CD8-positive, alpha-beta memory T cell (primary cell): ENCODE measurements around the gene RING1. TPM values are rescaled to one million over a fixed set of nuclear protein-coding genes. Genes with fewer than 3 reads are reported as not detected.

ENCODE experiments used
- CTCF ChIA-PET: fragments of 350-600 bp; sonication (Branson Sonifier 250); formaldehyde crosslinking; loops from one replicate; lab custom pipeline; 2021; ENCODE audit warnings: antibody characterized with exemption; lab: Charles Lee
- POLR2A ChIA-PET: fragments of 350-600 bp; sonication (Branson Sonifier 250); formaldehyde crosslinking; loops from one replicate; lab custom pipeline; 2021; ENCODE audit warnings: antibody characterized with exemption; lab: Charles Lee
- DNase-seq, 5 donors: peaks; one replicate each; pipeline versions ENCODE4 v3.0.0 to v3.0.0-alpha.2; 2020 to 2022; ENCODE audit warnings: mixed read lengths in 1 of 5
- H3K27ac ChIP-seq: one replicate; pipeline ENCODE4 v1.7.0; 2013; ENCODE audit warnings: low read depth, mild to moderate bottlenecking, low read length, moderate library complexity
- H3K27me3 ChIP-seq: 2 replicates; pipeline ENCODE4 v1.7.0; 2013; ENCODE audit warnings: low read length, mild to moderate bottlenecking; ENCODE audit not compliant: insufficient read depth, poor library complexity, severe bottlenecking
- H3K36me3 ChIP-seq: 2 replicates; pipeline ENCODE4 v1.7.0; 2013; ENCODE audit warnings: mild to moderate bottlenecking, low read length, moderate library complexity; ENCODE audit not compliant: insufficient read depth
- H3K4me1 ChIP-seq: 2 replicates; pipeline ENCODE4 v1.7.0; 2013; ENCODE audit warnings: mild to moderate bottlenecking, low read length, moderate library complexity; ENCODE audit not compliant: insufficient read depth
- H3K4me3 ChIP-seq: 2 replicates; pipeline ENCODE4 v1.7.0; 2013; ENCODE audit warnings: mild to moderate bottlenecking, low read length
- H3K9me3 ChIP-seq: 2 replicates; pipeline ENCODE4 v1.7.0; 2013; ENCODE audit warnings: mild to moderate bottlenecking, low read length
- H3K27ac Mint-ChIP-seq, 8 donors: one replicate each; pipeline ENCODE4 v1.8.0; 2020 to 2021; ENCODE audit warnings: mixed read lengths in 8 of 8, mild to moderate bottlenecking in 6 of 8, inconsistent platforms in 3 of 8, moderate library complexity in 3 of 8
- H3K27me3 Mint-ChIP-seq, 2 donors: one replicate each; pipeline ENCODE4 v1.8.0; 2020 to 2021; ENCODE audit warnings: mixed read lengths in 2 of 2, mild to moderate bottlenecking in 1 of 2, moderate library complexity in 1 of 2
- H3K36me3 Mint-ChIP-seq, 3 donors: one replicate each; pipeline ENCODE4 v1.8.0; 2020 to 2021; ENCODE audit warnings: mixed read lengths in 3 of 3, inconsistent platforms in 1 of 3, mild to moderate bottlenecking in 1 of 3
- H3K4me1 Mint-ChIP-seq, 3 donors: one replicate each; pipeline ENCODE4 v1.8.0; 2020 to 2021; ENCODE audit warnings: mixed read lengths in 3 of 3, inconsistent platforms in 1 of 3, mild to moderate bottlenecking in 1 of 3
- H3K4me3 Mint-ChIP-seq, 7 donors: one replicate each; pipeline ENCODE4 v1.8.0; 2020 to 2021; ENCODE audit warnings: mixed read lengths in 7 of 7, mild to moderate bottlenecking in 6 of 7, moderate library complexity in 4 of 7, inconsistent platforms in 2 of 7
- H3K9me3 Mint-ChIP-seq, 5 donors: one replicate each; pipeline ENCODE4 v1.8.0; 2020 to 2022; ENCODE audit warnings: mixed read lengths in 5 of 5, mild to moderate bottlenecking in 3 of 5, moderate library complexity in 2 of 5, inconsistent platforms in 1 of 5
- polyA plus RNA-seq: library from polyadenylated mRNA; unstranded; fragments of 300-500 nt; fragmentation: Illumina TruSeq; gene quantifications from one replicate; pipeline ENCODE4 v1.2.3, GENCODE V29; 2021
- total RNA-seq, 2 experiments: library from RNA; stranded (reverse); gene quantifications; one replicate each; pipeline ENCODE4 v1.2.3, GENCODE V29; 2021

RING1 gene
- total and polyA plus RNA-seq, 3 experiments from 2014 or later, result 10.1 to 47.0 (median 43.1) TPM

DNA sequence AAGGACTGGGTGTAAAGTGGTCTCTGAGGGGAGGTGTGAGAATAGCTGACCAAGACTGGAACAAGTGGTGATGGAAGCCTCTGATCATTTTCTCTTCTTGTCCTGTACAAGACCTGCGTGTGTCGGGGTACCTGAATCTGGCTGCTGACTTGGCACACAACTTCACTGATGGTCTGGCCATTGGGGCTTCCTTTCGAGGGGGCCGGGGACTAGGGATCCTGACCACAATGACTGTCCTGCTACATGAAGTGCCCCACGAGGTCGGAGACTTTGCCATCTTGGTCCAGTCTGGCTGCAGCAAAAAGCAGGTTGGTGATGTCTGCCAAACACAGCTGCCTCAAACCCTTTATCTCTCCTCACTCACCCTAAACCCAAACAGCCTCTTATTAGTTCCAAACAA lies 5.5 kb upstream of the RING1 start:
- peaks cover 66 to 83% (median 76%) of the 10 kb centered on the region in 3 donors for H3K4me1 Mint-ChIP-seq
- no peak overlapping the region for H3K4me3 ChIP-seq
- peak overlapping the region in 6 of 7 donors; percentile 62 to 100 (median 99) for H3K4me3 Mint-ChIP-seq
- peak overlapping the region in 6 of 8 donors; percentile 10 to 79 (median 55) for H3K27ac Mint-ChIP-seq
- ChIA-PET POLR2A (interaction anchor here (1.3 kb wide), 1 partner anchor 74 kb away, joined by 3 read pairs; the partner anchor contains the start of gene B3GALT4), CTCF (interaction anchor here (1.0 kb wide), 1 partner anchor 46 kb away, joined by 3 read pairs; no protein-coding TSS in a partner anchor)
- H3K27ac ChIP-seq, result no peak overlapping the region
- peaks cover 65% of the 10 kb centered on the region for H3K4me1 ChIP-seq
- DNase-seq, result no peak
- H3K27me3 ChIP-seq, result no peaks in the 10 kb centered on the region
- H3K9me3 ChIP-seq, result no peaks in the 10 kb centered on the region
- H3K27me3 Mint-ChIP-seq, result no peaks in the 10 kb centered on the region
- no peaks in the 10 kb centered on the region for H3K9me3 Mint-ChIP-seq
- peaks cover 12 to 55% (median 15%) of the 10 kb centered on the region in 3 donors for H3K36me3 Mint-ChIP-seq
- H3K36me3 ChIP-seq, result peaks cover 19% of the 10 kb centered on the region

DNA sequence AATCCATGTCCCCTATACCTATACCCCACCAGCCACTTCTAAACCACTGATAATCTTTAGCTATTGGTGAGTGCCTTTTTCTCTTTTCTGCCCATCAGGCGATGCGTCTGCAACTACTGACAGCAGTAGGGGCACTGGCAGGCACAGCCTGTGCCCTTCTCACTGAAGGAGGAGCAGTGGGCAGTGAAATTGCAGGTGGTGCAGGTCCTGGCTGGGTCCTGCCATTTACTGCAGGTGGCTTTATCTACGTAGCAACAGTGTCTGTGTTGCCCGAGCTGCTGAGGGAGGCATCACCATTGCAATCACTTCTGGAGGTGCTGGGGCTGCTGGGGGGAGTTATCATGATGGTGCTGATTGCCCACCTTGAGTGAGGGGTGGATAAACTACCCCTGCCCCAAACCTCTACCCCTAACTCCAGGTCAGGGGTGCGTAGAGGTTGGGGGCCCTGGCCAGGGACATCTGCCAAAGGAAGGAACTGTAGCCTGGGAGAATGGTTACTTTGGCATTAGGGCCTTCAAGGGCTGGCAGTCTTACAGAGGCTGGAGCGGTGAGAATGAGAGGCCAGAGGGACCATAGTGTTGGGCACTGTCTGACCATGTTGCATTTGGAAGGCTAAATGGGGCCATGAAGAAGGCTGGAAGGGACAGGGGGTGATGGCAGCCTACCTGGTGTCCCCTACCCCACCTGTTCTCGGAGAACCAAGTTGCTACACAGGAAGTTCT lies 4.7 kb upstream of the RING1 start:
- DNase-seq, result no peak
- ChIA-PET CTCF (interaction anchor here (1.0 kb wide), 1 partner anchor 45 kb away, joined by 3 read pairs; no protein-coding TSS in a partner anchor), POLR2A (interaction anchor here (0.5 to 1.3 kb wide), 2 partner anchors 73 to 103 kb away, joined by 3 to 4 read pairs; partner anchors contain the start of gene B3GALT4)
- peak overlapping the region; percentile 90 to 100 (median 95) for H3K4me3 Mint-ChIP-seq
- peaks cover 10 to 55% (median 12%) of the 10 kb centered on the region in 3 donors for H3K36me3 Mint-ChIP-seq
- Histone ChIP-seq H3K4me3 (peak overlapping the region; percentile 83), H3K4me1 (peaks cover 61% of the 10 kb centered on the region), H3K27ac (no peak overlapping the region), H3K27me3 (no peaks in the 10 kb centered on the region), H3K9me3 (no peaks in the 10 kb centered on the region), H3K36me3 (peaks cover 19% of the 10 kb centered on the region)
- peak overlapping the region; percentile 50 to 96 (median 81) for H3K27ac Mint-ChIP-seq
- no peaks in the 10 kb centered on the region for H3K27me3 Mint-ChIP-seq
- no peaks in the 10 kb centered on the region for H3K9me3 Mint-ChIP-seq
- H3K4me1 Mint-ChIP-seq, result peaks cover 60 to 76% (median 69%) of the 10 kb centered on the region in 3 donors

DNA sequence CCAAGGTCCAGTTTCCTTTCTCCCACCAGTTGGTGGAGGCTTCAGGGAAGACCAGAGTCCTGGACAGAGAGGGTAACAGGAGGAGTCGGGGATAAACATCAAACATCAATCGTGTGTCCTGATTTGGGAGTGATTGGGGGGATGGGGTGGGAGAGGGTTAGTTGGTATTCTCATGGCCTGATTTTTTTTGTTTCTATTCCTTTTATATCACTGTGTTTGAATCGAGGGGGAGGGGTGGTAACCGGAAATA lies 4.2 kb upstream of the RING1 start:
- H3K4me3 ChIP-seq, result peak overlapping the region; percentile 83
- peaks cover 62% of the 10 kb centered on the region for H3K4me1 ChIP-seq
- peaks cover 10 to 59% (median 12%) of the 10 kb centered on the region in 3 donors for H3K36me3 Mint-ChIP-seq
- no peak for DNase-seq
- H3K27ac ChIP-seq, result no peak overlapping the region
- ChIA-PET CTCF (interaction anchor here (1.7 kb wide), 1 partner anchor 44 kb away, joined by 4 read pairs; no protein-coding TSS in a partner anchor), POLR2A (interaction anchor here (1.0 to 1.6 kb wide), 4 partner anchors 10 to 45 kb away, joined by 3 to 5 read pairs (median 4); no protein-coding TSS in a partner anchor)
- H3K9me3 Mint-ChIP-seq, result no peaks in the 10 kb centered on the region
- no peaks in the 10 kb centered on the region for H3K9me3 ChIP-seq
- peaks cover 19% of the 10 kb centered on the region for H3K36me3 ChIP-seq
- peak overlapping the region; percentile 90 to 99 (median 94) for H3K4me3 Mint-ChIP-seq
- H3K27ac Mint-ChIP-seq, result peak overlapping the region in 7 of 8 donors; percentile 58 to 96 (median 83)
- H3K27me3 Mint-ChIP-seq, result no peaks in the 10 kb centered on the region
- peaks cover 62 to 76% (median 69%) of the 10 kb centered on the region in 3 donors for H3K4me1 Mint-ChIP-seq
- H3K27me3 ChIP-seq, result no peaks in the 10 kb centered on the region

DNA sequence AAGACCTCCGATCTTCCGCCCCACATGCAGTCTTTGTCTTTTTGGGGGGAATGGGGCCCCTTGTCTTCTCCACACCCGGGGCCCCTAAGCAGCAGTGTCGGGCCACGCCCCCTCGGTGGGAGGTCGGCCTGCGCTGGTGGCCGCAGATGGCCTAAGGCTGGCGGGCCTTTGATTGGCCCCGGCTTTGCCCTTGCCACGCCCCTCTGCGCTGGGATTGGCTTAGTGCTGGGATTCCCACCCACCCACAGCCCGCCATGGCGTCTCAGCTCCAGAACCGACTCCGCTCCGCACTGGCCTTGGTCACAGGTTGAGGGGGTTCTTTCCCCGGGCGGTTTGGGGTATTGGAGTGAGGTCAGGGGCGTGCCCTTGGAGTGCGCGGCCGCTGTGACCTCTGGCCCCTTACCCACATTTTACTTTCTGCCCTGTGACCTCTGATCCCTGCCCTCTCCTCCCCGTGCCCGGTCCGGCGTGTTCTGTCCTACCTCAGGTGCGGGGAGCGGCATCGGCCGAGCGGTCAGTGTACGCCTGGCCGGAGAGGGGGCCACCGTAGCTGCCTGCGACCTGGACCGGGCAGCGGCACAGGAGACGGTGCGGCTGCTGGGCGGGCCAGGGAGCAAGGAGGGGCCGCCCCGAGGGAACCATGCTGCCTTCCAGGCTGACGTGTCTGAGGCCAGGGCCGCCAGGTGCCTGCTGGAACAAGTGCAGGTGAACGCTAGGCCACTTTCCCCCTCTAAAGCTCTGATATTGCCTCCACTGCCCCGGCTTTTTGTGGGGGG lies 3.7 kb upstream of the RING1 start, which contains the start of gene HSD17B8:
Gene HSD17B8, plus strand, starts transcription at position 241 of the 776 bp plus-strand sequence. Its CDS starts 14 bp downstream, at position 255.
- Mint-ChIP-seq H3K4me1 (peaks cover 62 to 76% (median 69%) of the 10 kb centered on the region in 3 donors), H3K27ac (peak within 1 kb of the TSS; percentile 77 to 96 (median 91)), H3K9me3 (no peaks in the 10 kb centered on the region), H3K36me3 (peaks cover 11 to 60% (median 12%) of the 10 kb centered on the region in 3 donors), H3K27me3 (no peaks in the 10 kb centered on the region), H3K4me3 (peak within 1 kb of the TSS; percentile 90 to 99 (median 94))
- ChIA-PET CTCF (interaction anchor here (1.4 to 1.7 kb wide), 2 partner anchors 44 to 190 kb away, joined by 4 read pairs; no protein-coding TSS in a partner anchor), POLR2A (interaction anchor here (0.6 to 1.6 kb wide), 7 partner anchors 11 to 1163 kb away, joined by 3 to 5 read pairs (median 4); no protein-coding TSS in a partner anchor)
- Histone ChIP-seq H3K36me3 (peaks cover 20% of the 10 kb centered on the region), H3K27me3 (no peaks in the 10 kb centered on the region), H3K9me3 (no peaks in the 10 kb centered on the region), H3K4me3 (peak within 1 kb of the TSS; percentile 83), H3K4me1 (peaks cover 62% of the 10 kb centered on the region), H3K27ac (peak within 1 kb of the TSS; percentile 60)
- peak; percentile 81 to 94 (median 88) for DNase-seq

DNA sequence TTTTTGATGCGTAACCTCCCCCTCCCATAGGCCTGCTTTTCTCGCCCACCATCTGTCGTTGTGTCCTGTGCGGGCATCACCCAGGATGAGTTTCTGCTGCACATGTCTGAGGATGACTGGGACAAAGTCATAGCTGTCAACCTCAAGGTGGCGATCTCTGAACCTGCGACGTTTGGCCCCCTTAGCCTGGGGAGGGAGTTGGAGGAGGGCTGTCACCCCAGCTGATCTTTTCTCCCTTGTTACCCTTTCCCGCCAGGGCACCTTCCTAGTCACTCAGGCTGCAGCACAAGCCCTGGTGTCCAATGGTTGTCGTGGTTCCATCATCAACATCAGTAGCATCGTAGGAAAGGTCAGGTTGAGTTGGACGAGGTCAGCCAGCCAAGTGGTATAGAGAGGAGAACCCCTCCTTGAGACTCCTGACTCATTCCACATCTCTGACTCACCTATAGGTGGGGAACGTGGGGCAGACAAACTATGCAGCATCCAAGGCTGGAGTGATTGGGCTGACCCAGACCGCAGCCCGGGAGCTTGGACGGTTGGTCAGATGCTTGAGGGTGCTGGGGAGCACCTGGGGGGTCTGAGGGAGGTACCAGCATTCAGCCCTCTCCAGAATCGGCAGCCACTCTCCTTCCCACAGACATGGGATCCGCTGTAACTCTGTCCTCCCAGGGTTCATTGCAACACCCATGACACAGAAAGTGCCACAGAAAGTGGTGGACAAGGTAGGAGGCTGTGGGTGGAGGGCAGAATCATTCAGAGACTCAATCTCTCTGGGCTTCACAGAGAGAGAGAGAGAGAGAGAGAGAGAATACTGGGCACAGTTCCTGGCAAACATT lies 2.9 kb upstream of the RING1 start:
- Mint-ChIP-seq H3K9me3 (no peaks in the 10 kb centered on the region), H3K27me3 (no peaks in the 10 kb centered on the region), H3K36me3 (peaks cover 14 to 63% (median 16%) of the 10 kb centered on the region in 3 donors), H3K27ac (peak overlapping the region; percentile 77 to 96 (median 91)), H3K4me1 (peaks cover 64 to 76% (median 67%) of the 10 kb centered on the region in 3 donors), H3K4me3 (peak overlapping the region; percentile 90 to 99 (median 94))
- peak overlapping the region; percentile 60 for H3K27ac ChIP-seq
- H3K4me1 ChIP-seq, result peaks cover 59% of the 10 kb centered on the region
- H3K36me3 ChIP-seq, result peaks cover 28% of the 10 kb centered on the region
- peak overlapping the region; percentile 83 for H3K4me3 ChIP-seq
- no peaks in the 10 kb centered on the region for H3K27me3 ChIP-seq
- no peaks in the 10 kb centered on the region for H3K9me3 ChIP-seq
- ChIA-PET CTCF (interaction anchor here (1.4 to 1.7 kb wide), 2 partner anchors 43 to 191 kb away, joined by 4 read pairs; no protein-coding TSS in a partner anchor), POLR2A (interaction anchor here (0.6 to 1.6 kb wide), 4 partner anchors 22 to 193 kb away, joined by 3 to 4 read pairs (median 4); no protein-coding TSS in a partner anchor)
- DNase-seq, result peak in 1 of 5 donors; percentile 36

DNA sequence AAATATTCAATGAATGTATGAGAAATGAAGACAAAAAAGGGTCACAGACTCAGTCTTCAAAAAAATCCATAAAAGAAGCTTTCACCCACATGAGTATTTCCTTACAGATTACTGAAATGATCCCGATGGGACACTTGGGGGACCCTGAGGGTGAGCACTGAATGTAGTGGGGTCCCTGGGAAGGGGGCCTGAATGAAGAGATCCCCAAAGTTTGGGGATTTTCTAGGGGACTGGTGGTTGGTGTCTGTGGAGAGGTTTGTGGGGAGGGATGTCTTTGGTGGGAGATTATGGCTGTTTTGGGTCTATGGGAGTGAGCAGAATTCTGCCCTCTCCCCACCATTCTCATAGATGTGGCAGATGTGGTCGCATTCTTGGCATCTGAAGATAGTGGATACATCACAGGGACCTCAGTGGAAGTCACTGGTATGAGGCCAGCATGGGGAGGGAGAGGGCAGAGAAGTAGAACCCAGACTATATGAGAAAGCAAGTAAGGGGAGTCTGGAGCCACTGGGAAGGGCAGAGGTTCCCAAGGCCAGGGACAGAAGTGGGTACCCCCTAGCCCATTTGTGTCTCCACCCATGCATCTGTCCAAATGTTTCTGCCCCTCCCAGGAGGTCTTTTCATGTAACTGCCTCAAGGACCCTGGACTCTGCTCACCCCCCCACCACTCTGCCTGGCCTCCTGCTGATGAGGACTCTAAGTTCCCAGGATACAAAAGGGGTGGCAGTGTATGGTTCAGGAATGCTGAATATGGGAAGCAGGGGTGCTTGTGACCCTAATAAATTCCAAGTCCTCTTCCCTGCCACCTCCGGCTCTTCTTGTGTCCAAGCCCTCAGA lies 2.1 kb upstream of the RING1 start:
- Histone ChIP-seq H3K27me3 (no peaks in the 10 kb centered on the region), H3K27ac (no peak overlapping the region), H3K4me3 (no peak overlapping the region), H3K9me3 (no peaks in the 10 kb centered on the region), H3K36me3 (peaks cover 34% of the 10 kb centered on the region), H3K4me1 (peaks cover 57% of the 10 kb centered on the region)
- DNase-seq, result no peak
- H3K9me3 Mint-ChIP-seq, result no peaks in the 10 kb centered on the region
- H3K4me3 Mint-ChIP-seq, result peak overlapping the region; percentile 76 to 99 (median 94)
- peak overlapping the region; percentile 22 to 96 (median 84) for H3K27ac Mint-ChIP-seq
- H3K36me3 Mint-ChIP-seq, result peaks cover 16 to 61% (median 19%) of the 10 kb centered on the region in 3 donors
- peaks cover 57 to 68% (median 59%) of the 10 kb centered on the region in 3 donors for H3K4me1 Mint-ChIP-seq
- H3K27me3 Mint-ChIP-seq, result no peaks in the 10 kb centered on the region
- ChIA-PET CTCF (no interaction called here), POLR2A (no interaction called here)
